Endothelial cell of umbilical vein (primary cell): ENCODE data around the gene LENG8. TPM values are rescaled to one million over a fixed set of nuclear protein-coding genes. Genes with fewer than 3 reads are reported as not detected.

Source experiments
- BruUV-seq: library from RNA; stranded (reverse); fragments of 400-500 nt; replicated peaks from 2 replicates; lab custom pipeline; 2021; lab: Mats Ljungman, UMichigan
- CTCF ChIA-PET: fragments of 300-600, 350-600 bp; sonication (Branson Sonifier 250); formaldehyde crosslinking; loops from one replicate; lab custom pipeline; 2021; ENCODE audit warnings: antibody characterized with exemption, inconsistent platforms; lab: Charles Lee
- POLR2A ChIA-PET: fragments of 300-600, 350-600 bp; sonication (Branson Sonifier 250); formaldehyde crosslinking; loops from one replicate; lab custom pipeline; 2021; ENCODE audit warnings: antibody characterized with exemption, inconsistent platforms; lab: Charles Lee
- DNase-seq: peaks from one replicate; pipeline ENCODE4 v3.0.0-alpha.2; 2011; ENCODE audit warnings: low read depth, low spot score
- FAIRE-seq: peaks from 2 replicates; lab custom pipeline; 2011; peaks lifted over from hg19 to GRCh38; lab: Jason Lieb, UNC
- H2AFZ ChIP-seq: 2 replicates; pipeline ENCODE4 v1.6.0; 2012; ENCODE audit warnings: low read depth, low read length, control low read depth, inconsistent platforms
- H3K27ac ChIP-seq: 2 replicates; pipeline ENCODE4 v1.5.1; 2011; ENCODE audit warnings: low read depth, mild to moderate bottlenecking, control low read depth, low read length, moderate library complexity; ENCODE audit not compliant: insufficient read depth
- H3K27me3 ChIP-seq, 2 experiments: 2 replicates each; pipeline versions ENCODE4 v1.6.0 to v1.6.1; 2011; ENCODE audit warnings: low read length in 2 of 2, mixed read lengths in 1 of 2; ENCODE audit not compliant: control insufficient read depth in 2 of 2, insufficient read depth in 2 of 2
- H3K36me3 ChIP-seq, 2 experiments: 2 replicates in 1 of 2; 3 replicates in 1 of 2; pipeline ENCODE4 v1.5.1; 2011; ENCODE audit warnings: low read length in 2 of 2, mild to moderate bottlenecking in 1 of 2, moderate library complexity in 1 of 2; ENCODE audit not compliant: control insufficient read depth in 2 of 2, insufficient read depth in 2 of 2; ENCODE audit errors: extremely low read depth in 1 of 2
- H3K4me1 ChIP-seq: 3 replicates; pipeline ENCODE4 v1.5.1; 2011; ENCODE audit warnings: mild to moderate bottlenecking, low read length; ENCODE audit not compliant: control insufficient read depth, insufficient read depth; ENCODE audit errors: extremely low read depth
- H3K4me2 ChIP-seq: 2 replicates; pipeline ENCODE4 v1.6.1; 2011; ENCODE audit warnings: low read length, control low read depth, mixed read lengths; ENCODE audit not compliant: insufficient read depth
- H3K4me3 ChIP-seq, 3 experiments: fragments of 200-600 bp in 1 of 3; sonication (generic), shearing (Covaris generic) in 1 of 3; replicated peaks in 1 of 3; 2 replicates each; pipeline ENCODE4 v1.5.1; 2011 to 2016; ENCODE audit warnings: control low read depth in 3 of 3, low read length in 3 of 3, mild to moderate bottlenecking in 2 of 3, inconsistent platforms in 1 of 3, low read depth in 1 of 3, moderate library complexity in 1 of 3; ENCODE audit not compliant: insufficient read depth in 1 of 3
- H3K79me2 ChIP-seq: 2 replicates; pipeline ENCODE4 v1.6.0; 2012; ENCODE audit warnings: low read length, inconsistent platforms; ENCODE audit not compliant: control insufficient read depth, insufficient read depth
- H3K9ac ChIP-seq: replicated peaks from 2 replicates; pipeline ENCODE3; 2011; ENCODE audit warnings: low read length, control low read depth; ENCODE audit not compliant: insufficient read depth; ENCODE audit errors: extremely low read depth
- H3K9me1 ChIP-seq: replicated peaks from 3 replicates; pipeline ENCODE4 v1.6.0; 2011; ENCODE audit warnings: mild to moderate bottlenecking, low read length; ENCODE audit not compliant: control insufficient read depth, insufficient read depth; ENCODE audit errors: extremely low read depth
- H3K9me3 ChIP-seq: replicated peaks from 2 replicates; pipeline ENCODE4 v1.5.1; 2012; ENCODE audit warnings: low read length, inconsistent platforms; ENCODE audit not compliant: control insufficient read depth, insufficient read depth
- H4K20me1 ChIP-seq: replicated peaks from 2 replicates; pipeline ENCODE3; 2011; ENCODE audit warnings: mild to moderate bottlenecking, low read length; ENCODE audit not compliant: control insufficient read depth, insufficient read depth; ENCODE audit errors: extremely low read depth
- CTCF ChIP-seq, 2 donors: IDR thresholded peaks; 1 replicate in 1 of 2; 2 replicates in 1 of 2; pipeline ENCODE4 v1.5.1; 2011; ENCODE audit warnings: low read length in 2 of 2, mild to moderate bottlenecking in 2 of 2, moderate library complexity in 2 of 2, control low read depth in 1 of 2, inconsistent platforms in 1 of 2, low read depth in 1 of 2; ENCODE audit not compliant: insufficient read depth in 1 of 2; ENCODE audit errors: extremely low read depth in 1 of 2
- EZH2 ChIP-seq: IDR thresholded peaks from 2 replicates; pipeline ENCODE4 v1.6.1; 2012; ENCODE audit warnings: borderline replicate concordance, low read depth, mild to moderate bottlenecking, moderate library complexity, low read length, inconsistent platforms; ENCODE audit not compliant: severe bottlenecking
- FOS ChIP-seq: IDR thresholded peaks from 2 replicates; pipeline ENCODE4 v1.6.1; 2011; ENCODE audit warnings: mild to moderate bottlenecking, low read length, moderate library complexity, borderline replicate concordance; ENCODE audit not compliant: insufficient read depth
- GATA2 ChIP-seq: IDR thresholded peaks from 2 replicates; pipeline ENCODE4 v1.7.0; 2011; ENCODE audit warnings: low read depth, mild to moderate bottlenecking, moderate library complexity, mixed read lengths, low read length; ENCODE audit not compliant: insufficient read length, insufficient read depth
- JUN ChIP-seq: IDR thresholded peaks from 2 replicates; pipeline ENCODE4 v1.6.1; 2011; ENCODE audit warnings: borderline replicate concordance, low read depth; ENCODE audit not compliant: insufficient read length, insufficient read depth
- MAX ChIP-seq: IDR thresholded peaks from 2 replicates; pipeline ENCODE4 v1.6.1; 2011; ENCODE audit not compliant: insufficient read depth, insufficient read length
- MYC ChIP-seq: IDR thresholded peaks from one replicate; pipeline ENCODE4 v1.6.1; 2011; ENCODE audit warnings: mild to moderate bottlenecking, low read depth, low read length
- POLR2A ChIP-seq: IDR thresholded peaks from 2 replicates; pipeline ENCODE4 v1.6.1; 2012; ENCODE audit warnings: low read depth, mild to moderate bottlenecking, control low read depth, low read length
- POLR2AphosphoS5 ChIP-seq: IDR thresholded peaks from 2 replicates; pipeline ENCODE4 v1.6.1; 2012; ENCODE audit warnings: low read depth, mild to moderate bottlenecking, control low read depth, low read length, moderate library complexity; ENCODE audit not compliant: insufficient read depth
- dilution Hi-C: fragments of 300-500 bp; cut with MboI; formaldehyde crosslinking; loops from one replicate; pipeline ENCODE4 v1.15.0; 2019; ENCODE audit warnings: low sequenced_read_pairs; ENCODE audit not compliant: extremely low pct_ligation_motif_present
- intact Hi-C: fragments of 100-400 bp; cut with micrococcal nuclease; formaldehyde crosslinking; loops from one replicate; pipeline ENCODE4 v1.10.0; 2022
- polyA plus RNA-seq, 4 experiments: library from polyadenylated mRNA; depleted of rRNA in 3 of 4; stranded (reverse) in 3 of 4; unstranded in 1 of 4; fragments of >200 nt; gene quantifications; 2 replicates each; pipeline versions ENCODE4 v1.2.1 to v1.2.3, GENCODE V29; 2011 to 2012; ENCODE audit warnings: missing spikeins in 1 of 4
- total RNA-seq: library from RNA; stranded (reverse); gene quantifications from 2 replicates; pipeline ENCODE4 v1.2.3, GENCODE V29; 2021

LENG8 gene
- total and polyA plus RNA-seq, 2 donors (not counting 3 experiments of a cell fraction or from before 2014, with no cell fraction given), result 130 to 218 TPM

- POLR2A ChIA-PET, result no interaction called here
- no TSS peak for BruUV-seq
- Histone ChIP-seq H3K36me3 (no peaks in the 10 kb centered on the region), H3K27ac (no peak overlapping the region), H3K4me2 (no peak overlapping the region), H3K27me3 (peaks cover 20 to 25% of the 10 kb centered on the region in 2 experiments), H3K9me1 (no peaks in the 10 kb centered on the region), H3K4me1 (no peaks in the 10 kb centered on the region), H2AFZ (no peak overlapping the region), H3K79me2 (no peaks in the 10 kb centered on the region), H3K9ac (no peak overlapping the region), H3K4me3 (no peak overlapping the region), H3K9me3 (no peaks in the 10 kb centered on the region), H4K20me1 (no peaks in the 10 kb centered on the region)
- intact Hi-C loops (no loop called here), dilution Hi-C loops (no loop called here)
- no peak for TF ChIP-seq FOS
- TF ChIP-seq CTCF (IDR thresholded peaks at IDR 0.05; ENCODE audit: extremely low read depth in 1 of 2, insufficient read depth in 1 of 2, low read depth in 1 of 2, low read length in 2 of 2), result no peak
- TF ChIP-seq POLR2A, result no peak
- no peak for TF ChIP-seq EZH2
- no peak for TF ChIP-seq MYC
- no peak for TF ChIP-seq JUN
- no peak for TF ChIP-seq POLR2AphosphoS5
- no peak for TF ChIP-seq GATA2
- TF ChIP-seq MAX, result no peak
- CTCF ChIA-PET, result no interaction called here
- no peak for FAIRE-seq
- DNase-seq, result no peak
Observed at GRCh38 chr19:54414156-54414555, 34.8 kb upstream of the LENG8 start.
